Caco-2 (cell line): ENCODE measurements around the gene APMAP. TPM values are rescaled to one million over a fixed set of nuclear protein-coding genes. Genes with fewer than 3 reads are reported as not detected.

Experiments used
- BruUV-seq: library from RNA; stranded (reverse); fragments of 400-500 nt; replicated peaks from 2 replicates; lab custom pipeline; 2021; lab: Mats Ljungman, UMichigan
- CTCF ChIA-PET: fragments of 300-600 bp; sonication (Branson Sonifier 250); formaldehyde crosslinking; loops from one replicate; lab custom pipeline; 2022; ENCODE audit warnings: antibody characterized with exemption; lab: Charles Lee
- POLR2A ChIA-PET: fragments of 300-600 bp; sonication (Branson Sonifier 250); formaldehyde crosslinking; loops from one replicate; lab custom pipeline; 2022; ENCODE audit warnings: antibody characterized with exemption; lab: Charles Lee
- DNase-seq, 2 experiments: peaks; one replicate each; pipeline versions ENCODE4 v3.0.0 to v3.0.0-alpha.2; 2020 to 2022
- H3K27me3 ChIP-seq: replicated peaks from 2 replicates; pipeline ENCODE4 v1.6.0; 2011; ENCODE audit warnings: low read length; ENCODE audit not compliant: control insufficient read depth, insufficient read depth
- H3K36me3 ChIP-seq: 2 replicates; pipeline ENCODE4 v1.5.1; 2011; ENCODE audit warnings: low read length; ENCODE audit not compliant: control insufficient read depth, insufficient read depth
- H3K4me1 ChIP-seq: fragments of 250-450 bp; sonication (Bioruptor Pico); 2 replicates; pipeline ENCODE4 v1.5.1; 2020; ENCODE audit warnings: mild to moderate bottlenecking
- H3K4me3 ChIP-seq: 2 replicates; pipeline ENCODE4 v1.5.1; 2011; ENCODE audit warnings: low read depth, mild to moderate bottlenecking, control low read depth, low read length
- H3K9me3 ChIP-seq: fragments of 250-450 bp; sonication (Bioruptor Pico); 2 replicates; pipeline ENCODE4 v1.5.1; 2020; ENCODE audit warnings: mild to moderate bottlenecking, moderate library complexity
- H3K27ac Mint-ChIP-seq: one replicate; pipeline ENCODE4 v1.8.0; 2022; ENCODE audit warnings: mixed read lengths; ENCODE audit not compliant: unreplicated experiment
- H3K27me3 Mint-ChIP-seq: one replicate; pipeline ENCODE4 v1.8.0; 2022; ENCODE audit warnings: mixed read lengths; ENCODE audit not compliant: insufficient read depth, unreplicated experiment
- H3K36me3 Mint-ChIP-seq: one replicate; pipeline ENCODE4 v1.8.0; 2022; ENCODE audit warnings: mild to moderate bottlenecking, mixed read lengths; ENCODE audit not compliant: insufficient read depth, unreplicated experiment
- H3K4me1 Mint-ChIP-seq: one replicate; pipeline ENCODE4 v1.8.0; 2022; ENCODE audit warnings: low read depth, mixed read lengths; ENCODE audit not compliant: unreplicated experiment
- H3K4me3 Mint-ChIP-seq: one replicate; pipeline ENCODE4 v1.8.0; 2022; ENCODE audit warnings: mild to moderate bottlenecking, moderate library complexity, mixed read lengths; ENCODE audit not compliant: unreplicated experiment
- H3K9me3 Mint-ChIP-seq: one replicate; pipeline ENCODE4 v1.8.0; 2022; ENCODE audit warnings: mixed read lengths; ENCODE audit not compliant: unreplicated experiment
- CTCF ChIP-seq, 2 experiments: fragments of 200-600 bp in 1 of 2; IDR thresholded peaks; 1 replicate in 1 of 2; 2 replicates in 1 of 2; pipeline versions ENCODE4 v1.5.1 to v1.8.0; 2011 to 2022; ENCODE audit warnings: antibody characterized with exemption in 1 of 2, control low read depth in 1 of 2, inconsistent platforms in 1 of 2, low read depth in 1 of 2, low read length in 1 of 2, mild to moderate bottlenecking in 1 of 2, moderate library complexity in 1 of 2; ENCODE audit not compliant: insufficient read depth in 1 of 2, severe bottlenecking in 1 of 2, unreplicated experiment in 1 of 2
- intact Hi-C: fragments of 100-400 bp; cut with micrococcal nuclease; formaldehyde crosslinking; loops from one replicate; pipeline ENCODE4 v1.10.0; 2022; ENCODE audit not compliant: unreplicated experiment
- total RNA-seq: library from RNA; stranded (reverse); gene quantifications from 2 replicates; pipeline ENCODE4 v1.2.3, GENCODE V29; 2022

Gene APMAP
- total RNA-seq, 1 experiment from 2014 or later: 138 TPM

- Mint-ChIP-seq H3K27ac (no peak overlapping the region), H3K27me3 (no peaks in the 10 kb centered on the region), H3K4me3 (no peak overlapping the region), H3K9me3 (peaks cover 10% of the 10 kb centered on the region), H3K36me3 (peaks cover 5% of the 10 kb centered on the region), H3K4me1 (no peaks in the 10 kb centered on the region)
- Histone ChIP-seq H3K4me3 (no peak overlapping the region), H3K27me3 (no peaks in the 10 kb centered on the region), H3K36me3 (no peaks in the 10 kb centered on the region), H3K9me3 (no peaks in the 10 kb centered on the region; the same call in 1 of the 2 replicates), H3K4me1 (no peaks in the 10 kb centered on the region; the same call in 1 of the 2 replicates)
- DNase-seq: no peak
- no TSS peak for BruUV-seq
- POLR2A ChIA-PET: no interaction called here
- intact Hi-C loops: no loop called here
- no peak for TF ChIP-seq CTCF (IDR thresholded peaks at IDR 0.05; ENCODE audit: insufficient read depth in 1 of 2, low read depth in 1 of 2, low read length in 1 of 2, severe bottlenecking in 1 of 2, unreplicated experiment in 1 of 2)
- CTCF ChIA-PET: no interaction called here
Measured at GRCh38 chr20:24936526-24937407, 55.8 kb downstream of the APMAP start.

- Mint-ChIP-seq H3K9me3 (peaks cover 7% of the 10 kb centered on the region), H3K4me3 (no peak overlapping the region), H3K27ac (no peak overlapping the region), H3K27me3 (no peaks in the 10 kb centered on the region), H3K36me3 (peaks cover 5% of the 10 kb centered on the region), H3K4me1 (peaks cover 6% of the 10 kb centered on the region)
- H3K4me3 ChIP-seq: no peak overlapping the region
- no TSS peak for BruUV-seq
- ChIA-PET POLR2A (no interaction called here), CTCF (no interaction called here)
- H3K9me3 ChIP-seq: no peaks in the 10 kb centered on the region; the same call in 1 of the 2 replicates
- peaks cover 6% of the 10 kb centered on the region for H3K4me1 ChIP-seq
- no peak for TF ChIP-seq CTCF (IDR thresholded peaks at IDR 0.05; ENCODE audit: insufficient read depth in 1 of 2, low read depth in 1 of 2, low read length in 1 of 2, severe bottlenecking in 1 of 2, unreplicated experiment in 1 of 2)
- intact Hi-C loops: no loop called here
- H3K36me3 ChIP-seq: no peaks in the 10 kb centered on the region
- no peaks in the 10 kb centered on the region for H3K27me3 ChIP-seq
- no peak for DNase-seq
Measured at GRCh38 chr20:24935766-24936525, 56.6 kb downstream of the APMAP start.

GRCh38 chr20:24935140-24935539 is 57.4 kb downstream of the APMAP start:
- no peak for DNase-seq
- no peaks in the 10 kb centered on the region for H3K9me3 Mint-ChIP-seq
- H3K4me3 Mint-ChIP-seq: no peak overlapping the region
- no peak overlapping the region for H3K27ac Mint-ChIP-seq
- peaks cover 14% of the 10 kb centered on the region for H3K4me1 Mint-ChIP-seq
- peaks cover 9% of the 10 kb centered on the region for H3K36me3 Mint-ChIP-seq
- Histone ChIP-seq H3K27me3 (no peaks in the 10 kb centered on the region), H3K4me1 (peaks cover 8% of the 10 kb centered on the region), H3K36me3 (no peaks in the 10 kb centered on the region), H3K9me3 (no peaks in the 10 kb centered on the region), H3K4me3 (no peak overlapping the region)
- intact Hi-C loops: no loop called here
- CTCF ChIA-PET: no interaction called here
- no peak for TF ChIP-seq CTCF (IDR thresholded peaks at IDR 0.05; ENCODE audit: insufficient read depth in 1 of 2, low read depth in 1 of 2, low read length in 1 of 2, severe bottlenecking in 1 of 2, unreplicated experiment in 1 of 2)
- POLR2A ChIA-PET: no interaction called here
- BruUV-seq: no TSS peak
- no peaks in the 10 kb centered on the region for H3K27me3 Mint-ChIP-seq
